GM18505 (cell line): ENCODE data around the gene AKR1C1.
"Not testable (repeated sequence)": the region's sequence is repeated elsewhere in the genome, so short reads cannot be mapped to it uniquely, and the experiment has no call there.

Experiments used
- ATAC-seq: cut with Tn5 transposase; IDR thresholded peaks from one replicate; pipeline ENCODE4 v1.9.1; 2021; ENCODE audit not compliant: unreplicated experiment
- POLR2A ChIP-seq: IDR thresholded peaks from 4 replicates; pipeline ENCODE4 v1.6.1; 2011; ENCODE audit warnings: borderline replicate concordance; ENCODE audit not compliant: insufficient read depth, insufficient read length; ENCODE audit errors: extremely low read depth

The AKR1C1 gene

DNA sequence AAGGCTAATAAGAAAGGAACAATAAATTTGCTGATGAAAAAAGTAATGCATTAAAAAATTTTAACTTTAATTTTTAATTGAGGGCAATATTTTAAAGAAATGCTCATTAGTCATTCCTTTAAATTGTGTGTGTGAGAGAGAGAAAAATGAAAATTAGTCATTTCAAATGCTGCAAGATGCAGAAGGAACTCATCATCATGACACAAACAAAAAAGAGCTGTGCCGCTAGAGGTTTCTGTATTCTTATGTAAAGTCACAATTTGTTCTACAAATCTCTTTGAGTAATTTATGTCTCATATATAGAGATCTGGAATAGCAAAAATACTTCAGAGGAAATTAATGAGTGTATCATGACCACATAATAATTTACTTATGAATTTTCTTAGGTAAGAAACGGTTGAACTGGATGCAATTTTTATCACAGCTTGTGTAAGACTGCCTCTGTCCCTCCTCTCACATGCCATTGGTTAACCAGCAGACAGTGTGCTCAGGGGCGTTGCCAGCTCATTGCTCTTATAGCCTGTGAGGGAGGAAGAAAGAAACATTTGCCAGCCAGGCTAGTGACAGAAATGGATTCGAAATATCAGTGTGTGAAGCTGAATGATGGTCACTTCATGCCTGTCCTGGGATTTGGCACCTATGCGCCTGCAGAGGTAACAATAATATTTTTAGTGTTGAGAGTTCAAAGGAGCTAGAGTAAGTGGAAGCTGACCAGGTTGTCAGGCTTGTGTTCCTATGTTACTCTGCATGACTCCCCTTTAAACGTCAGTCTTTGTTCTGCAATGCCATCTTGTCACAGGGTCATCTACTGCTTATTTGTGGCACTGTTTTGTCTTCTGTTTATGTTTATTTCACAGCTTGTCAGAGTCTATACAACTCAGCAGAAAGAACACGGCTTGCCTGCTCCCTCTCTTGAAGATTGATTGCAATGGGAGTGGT is at the start of gene AKR1C1:
TSS of gene AKR1C1 (plus strand) at position 540 of the 939 bp plus-strand sequence. CDS start at position 570, 30 bp downstream.
- not testable (repeated sequence) for ATAC-seq

DNA sequence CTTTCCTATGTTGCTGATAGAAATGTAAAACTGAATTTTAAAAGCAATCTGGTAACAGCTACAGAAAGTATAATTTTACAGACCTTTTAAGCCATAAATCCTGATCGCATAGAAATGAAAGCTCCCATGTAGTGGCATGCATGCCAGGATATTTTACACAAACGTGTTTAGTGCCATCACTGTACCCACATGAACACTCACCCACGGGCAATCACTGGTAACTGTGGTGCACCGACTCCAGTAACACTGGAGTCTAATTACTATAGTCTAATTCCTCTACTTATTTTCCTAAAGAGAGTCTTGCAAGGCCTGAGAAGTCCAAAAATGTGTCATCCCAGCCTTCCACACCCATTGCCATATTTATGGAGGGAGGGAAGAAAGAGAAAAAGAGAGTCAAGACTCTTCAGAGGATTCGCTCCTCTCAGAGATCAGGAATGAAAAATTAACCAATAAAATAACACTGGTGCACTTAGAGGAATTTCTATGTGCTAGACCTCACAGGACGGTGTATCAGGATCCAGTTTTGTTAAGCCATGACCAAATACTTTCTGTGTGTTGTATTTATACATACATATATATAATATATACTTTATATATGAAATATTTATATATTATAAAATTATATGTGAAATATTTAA is 48.9 kb upstream of the AKR1C1 start:
- no peak for TF ChIP-seq POLR2A
- ATAC-seq: no peak

DNA sequence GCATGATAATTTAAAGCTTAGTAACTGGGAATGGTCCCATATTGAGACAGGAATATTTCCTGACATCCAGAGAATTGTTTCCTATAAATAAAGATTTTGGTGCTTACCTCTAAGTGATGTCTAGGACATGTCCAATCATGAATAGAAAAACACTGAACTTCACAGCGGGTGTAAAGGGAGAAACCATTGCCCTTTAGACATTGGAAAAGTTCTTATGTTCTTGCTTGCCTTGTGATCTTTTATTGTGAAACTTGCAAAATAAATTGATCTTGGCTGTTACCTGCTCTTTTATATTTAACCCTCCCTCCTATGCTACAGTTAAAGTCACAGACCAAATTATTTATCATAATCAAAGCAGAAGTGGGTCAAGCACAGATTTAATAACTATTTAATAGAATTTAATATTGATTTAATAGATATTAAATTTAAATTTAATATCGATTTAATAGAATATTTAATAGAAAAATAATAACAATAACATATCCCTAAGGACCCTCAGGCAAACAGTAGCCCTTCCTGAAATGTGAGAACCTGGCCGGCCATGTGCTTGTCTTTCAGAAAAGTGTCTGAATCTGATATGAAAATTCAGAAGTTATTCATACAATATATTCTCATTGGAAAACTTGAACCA is 47.0 kb upstream of the AKR1C1 start:
- TF ChIP-seq POLR2A: no peak
- ATAC-seq: no peak

DNA sequence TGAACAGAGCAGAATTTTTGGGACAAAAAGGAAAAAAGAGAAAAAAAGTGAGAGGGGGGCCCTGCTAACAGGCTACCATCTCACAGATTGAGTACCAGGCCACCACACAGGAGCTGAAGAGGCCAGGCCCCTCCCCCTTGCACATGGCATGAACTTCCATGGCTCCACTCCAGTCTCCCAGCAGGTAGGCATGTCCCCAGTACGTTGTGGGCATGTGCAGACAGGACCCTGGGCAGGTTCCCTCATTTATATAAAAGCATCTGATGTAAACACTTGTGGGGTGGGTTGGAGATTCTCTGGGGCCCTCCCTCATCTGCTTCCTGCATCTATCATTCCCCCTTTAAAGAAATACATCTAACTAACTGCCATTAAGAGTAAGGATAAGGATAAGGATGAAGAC is 45.0 kb upstream of the AKR1C1 start:
- ATAC-seq: no peak
- no peak for TF ChIP-seq POLR2A

DNA sequence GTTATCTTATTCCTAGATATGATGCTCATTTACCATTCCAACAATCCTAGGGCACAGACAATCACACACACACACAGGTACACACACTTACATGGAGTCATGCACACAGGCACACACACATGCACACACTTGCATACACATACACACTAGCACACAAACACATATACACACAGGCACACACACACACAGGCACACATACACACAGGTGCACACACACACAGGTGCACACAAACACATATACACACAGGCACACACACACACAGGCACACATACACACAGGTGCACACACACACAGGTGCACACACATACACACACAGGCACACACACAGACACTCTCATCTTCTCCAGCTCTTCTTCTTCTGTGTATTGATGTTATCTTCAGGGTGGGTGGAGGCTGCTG is 38.7 kb upstream of the AKR1C1 start:
- not testable (repeated sequence) for ATAC-seq

DNA sequence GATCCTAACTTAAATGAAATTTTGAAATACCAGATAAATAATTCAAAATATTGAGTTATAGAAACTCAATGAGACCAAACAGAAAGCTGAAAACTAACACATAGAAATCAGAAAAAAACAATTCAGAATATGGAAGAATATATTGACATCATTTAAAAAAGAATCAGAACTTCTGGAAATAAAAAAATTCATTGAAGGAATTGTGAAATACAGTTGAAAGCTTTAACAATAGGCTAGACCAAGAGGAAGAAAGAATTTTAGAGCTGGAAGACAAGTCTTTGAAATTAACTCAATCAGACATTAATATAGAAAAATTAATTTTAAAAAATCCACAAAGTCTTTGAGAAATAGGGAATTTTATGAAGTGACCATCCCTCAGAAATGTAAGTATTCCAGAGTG is 36.8 kb upstream of the AKR1C1 start:
- TF ChIP-seq POLR2A: no peak
- ATAC-seq: no peak

DNA sequence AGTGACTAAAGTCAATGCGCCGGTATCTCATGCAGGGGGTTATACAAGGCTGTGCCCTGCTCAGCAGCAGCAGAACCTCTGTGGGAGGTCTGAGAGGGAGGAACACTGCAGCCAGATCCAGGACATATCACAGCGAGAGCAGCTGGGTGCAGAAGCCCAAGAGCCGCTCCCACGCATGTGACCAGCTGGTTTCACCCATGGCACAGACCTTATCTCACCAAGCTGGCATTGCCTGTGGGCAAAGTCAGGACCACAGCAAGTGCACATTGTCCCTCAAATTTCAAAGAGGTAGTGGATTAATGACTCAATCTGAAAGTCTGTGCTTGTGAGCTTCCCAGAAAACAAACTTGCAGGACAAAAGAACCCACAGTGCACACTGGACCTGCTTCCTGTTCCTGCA is 31.6 kb upstream of the AKR1C1 start:
- no peak for TF ChIP-seq POLR2A
- no peak for ATAC-seq

DNA sequence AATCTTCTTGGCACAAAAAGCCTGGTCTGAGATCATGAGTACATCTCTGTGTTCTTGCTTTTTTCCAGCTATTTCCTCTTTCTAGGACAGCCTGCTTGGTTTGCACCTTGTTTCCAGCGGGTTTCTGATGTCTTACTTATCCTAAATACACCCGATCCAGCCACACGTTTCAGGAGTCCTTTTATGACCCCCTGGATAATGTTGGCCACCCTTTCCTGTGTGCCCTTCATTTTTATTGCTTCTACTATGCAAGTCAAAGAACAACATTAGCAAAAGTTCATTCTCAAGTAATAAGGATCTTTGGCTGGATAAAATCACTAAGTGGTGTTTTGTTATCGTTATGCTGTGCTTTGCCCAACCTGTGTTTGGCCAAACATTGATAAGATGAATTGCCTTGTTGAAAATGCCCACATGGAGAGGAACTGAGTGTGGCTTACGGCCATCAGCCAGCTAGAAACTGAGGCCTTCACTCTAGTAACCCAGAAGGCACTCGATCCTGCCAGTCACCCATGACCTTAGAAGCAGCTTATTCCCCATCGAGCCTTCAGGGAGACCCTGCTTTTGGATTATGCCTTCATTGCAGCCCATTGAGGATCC is 28.7 kb upstream of the AKR1C1 start:
- no peak for TF ChIP-seq POLR2A
- no peak for ATAC-seq

DNA sequence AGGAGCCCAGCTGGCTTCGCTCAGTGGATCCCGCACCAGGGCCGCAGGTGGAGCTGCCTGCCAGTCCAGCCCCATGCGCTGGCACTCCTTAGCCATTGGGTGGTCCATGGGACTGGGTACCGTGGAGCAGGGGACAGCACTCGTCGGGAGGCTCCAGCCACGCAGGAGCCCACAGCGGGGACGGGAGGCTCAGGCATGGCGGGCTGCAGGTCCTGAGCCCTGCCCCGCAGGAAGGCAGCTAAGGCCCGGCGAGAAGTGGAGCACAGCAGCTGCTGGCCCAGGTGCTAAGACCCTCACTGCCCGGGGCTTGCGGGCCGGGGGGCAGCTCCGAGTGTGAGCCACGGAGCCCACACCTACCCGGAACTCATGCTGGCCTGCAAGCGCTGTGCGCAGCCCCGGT is 25.9 kb upstream of the AKR1C1 start:
- ATAC-seq: no peak
- no peak for TF ChIP-seq POLR2A

DNA sequence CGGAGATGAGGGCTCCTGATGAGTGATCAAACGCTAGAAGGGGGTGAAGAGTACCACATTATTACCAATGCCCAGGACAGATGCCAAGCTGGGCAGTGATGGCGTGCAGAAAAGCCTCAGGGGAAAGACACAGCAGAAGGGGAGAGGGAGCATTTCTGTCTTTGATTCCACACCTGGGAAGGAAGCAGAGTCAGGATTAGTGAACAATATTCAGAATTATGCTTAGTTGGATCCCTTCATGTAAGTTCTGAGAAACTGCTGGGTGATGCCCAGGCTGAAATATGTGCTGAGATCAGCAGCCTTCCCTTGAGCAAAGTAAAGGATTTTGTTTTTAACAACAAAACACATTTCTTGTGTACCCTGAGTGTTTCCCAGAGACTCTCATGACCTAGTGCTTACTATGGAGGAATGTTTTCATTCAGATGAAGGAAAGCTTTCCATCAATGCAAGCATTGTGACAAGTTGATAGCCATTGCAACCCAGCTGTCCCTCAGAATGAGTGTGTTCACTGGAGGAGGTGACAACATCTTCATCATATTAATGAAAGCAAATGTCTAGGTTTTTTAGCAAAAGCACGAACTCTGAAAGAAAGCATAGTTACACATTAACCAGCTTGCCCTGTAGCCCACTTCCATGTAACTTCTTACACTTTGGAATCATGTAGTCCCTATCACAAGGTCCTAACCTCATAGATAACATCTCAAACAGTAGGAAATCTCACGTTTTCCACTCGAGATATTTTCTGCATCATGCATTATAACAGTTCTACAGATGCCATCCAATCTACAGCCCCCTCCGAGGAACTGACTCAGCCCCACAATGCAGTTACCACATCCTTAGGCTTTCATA is 23.8 kb upstream of the AKR1C1 start:
- no peak for TF ChIP-seq POLR2A
- no peak for ATAC-seq

DNA sequence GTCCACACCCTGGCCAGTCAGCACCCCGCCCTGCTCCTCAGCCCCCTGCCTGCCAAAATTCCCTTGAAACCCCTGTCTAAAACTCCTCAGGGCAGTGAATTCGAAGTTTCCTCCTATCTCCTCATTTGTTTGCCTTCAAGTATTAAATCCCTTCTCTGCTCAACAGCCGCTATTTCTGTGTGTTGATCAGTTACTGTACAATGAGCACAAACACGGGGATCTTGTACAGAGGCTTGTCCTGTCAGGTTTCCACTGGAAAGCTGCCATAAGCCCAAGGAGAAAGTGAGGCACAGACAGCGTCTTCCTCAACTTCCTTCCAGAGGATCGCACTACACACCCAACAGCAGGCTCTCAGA is 23.2 kb upstream of the AKR1C1 start:
- not testable (repeated sequence) for ATAC-seq

DNA sequence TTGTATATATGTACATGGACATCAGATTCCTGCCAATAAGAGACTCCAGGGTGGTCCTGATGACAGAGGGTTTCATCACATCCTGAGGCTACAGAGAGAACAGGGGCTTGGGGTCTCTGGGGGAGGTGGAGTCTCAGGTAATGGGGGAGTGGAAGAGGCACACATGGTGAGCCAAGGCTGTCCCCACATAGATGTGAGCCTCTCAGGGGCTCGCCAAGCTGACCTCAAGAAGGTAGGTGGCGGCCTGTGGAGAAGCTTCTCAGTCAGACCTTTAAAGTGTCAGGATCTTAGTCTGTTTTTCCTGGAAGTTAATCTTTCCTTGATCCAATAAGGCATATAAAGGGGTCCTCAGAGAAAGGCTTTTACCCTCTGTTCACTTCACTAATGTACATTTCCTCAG is 22.3 kb upstream of the AKR1C1 start:
- not testable (repeated sequence) for ATAC-seq
